Measurements from ENCODE around the gene ETV6.
A peak's percentile ranks its signal among the peaks of the same experiment; 100 is the strongest.

ETV6 gene

GRCh38 chr12:11648514-11649412 lies 711 bp upstream of the ETV6 start:
- peak; percentile 30 for DNase-seq

GRCh38 chr12:11650286-11651281 lies 1.1 kb downstream of the ETV6 start:
- DNase-seq, result no peak

GRCh38 chr12:11651381-11651780 lies 1.9 kb downstream of the ETV6 start:
- no peak for DNase-seq

- no peak for DNase-seq
These were observed 2.3 kb downstream of the ETV6 start for GRCh38 chr12:11651785-11652184.

- DNase-seq, result no peak
These were observed 3.0 kb downstream of the ETV6 start for GRCh38 chr12:11652351-11653040.

GRCh38 chr12:11653215-11653753 lies 3.8 kb downstream of the ETV6 start:
- DNase-seq, result no peak

- DNase-seq, result no peak
These were observed 4.9 kb downstream of the ETV6 start for GRCh38 chr12:11654338-11654737.

GRCh38 chr12:11654802-11655201 lies 5.3 kb downstream of the ETV6 start:
- DNase-seq, result no peak

GRCh38 chr12:11655842-11656241 lies 6.4 kb downstream of the ETV6 start:
- no peak for DNase-seq

- DNase-seq, result no peak
These were observed 7.1 kb downstream of the ETV6 start for GRCh38 chr12:11656550-11656949.

- DNase-seq, result no peak
These were observed 8.0 kb downstream of the ETV6 start for GRCh38 chr12:11657511-11657910.

GRCh38 chr12:11658791-11659190 lies 9.3 kb downstream of the ETV6 start:
- DNase-seq, result no peak

GRCh38 chr12:11660624-11661023 lies 11.2 kb downstream of the ETV6 start:
- DNase-seq, result no peak

GRCh38 chr12:11661491-11662089 lies 12.1 kb downstream of the ETV6 start:
- DNase-seq, result no peak

GRCh38 chr12:11662369-11662768 lies 12.9 kb downstream of the ETV6 start:
- DNase-seq, result no peak

- DNase-seq, result no peak
These were observed 13.7 kb downstream of the ETV6 start for GRCh38 chr12:11663130-11663529.

- DNase-seq, result no peak
These were observed 14.6 kb downstream of the ETV6 start for GRCh38 chr12:11664101-11664500.

- DNase-seq, result no peak
These were observed 16.9 kb downstream of the ETV6 start for GRCh38 chr12:11666131-11667050.

- no peak for DNase-seq
These were observed 17.7 kb downstream of the ETV6 start for GRCh38 chr12:11667171-11667570.

GRCh38 chr12:11668611-11669010 lies 19.1 kb downstream of the ETV6 start:
- DNase-seq, result no peak

- no peak for DNase-seq
These were observed 19.9 kb downstream of the ETV6 start for GRCh38 chr12:11669348-11669747.

All from GOT3 (cell line).